Progenitor cell of endocrine pancreas (in vitro differentiated cells): ENCODE measurements around the gene EDIL3. TPM values are rescaled to one million over a fixed set of nuclear protein-coding genes. Genes with fewer than 3 reads are reported as not detected.
"Not testable (repeated sequence)": the region's sequence is repeated elsewhere in the genome, so short reads cannot be mapped to it uniquely, and the experiment has no call there.

Source experiments
- DNase-seq: peaks from one replicate; pipeline ENCODE4 v3.0.0; 2021; ENCODE audit warnings: low spot score; ENCODE audit not compliant: unreplicated experiment
- H3K27ac Mint-ChIP-seq: 2 replicates; pipeline ENCODE4 v1.8.0; 2021; ENCODE audit warnings: mild to moderate bottlenecking, moderate library complexity, mixed read lengths
- H3K27me3 Mint-ChIP-seq: 2 replicates; pipeline ENCODE4 v1.8.0; 2021; ENCODE audit warnings: mixed read lengths
- H3K36me3 Mint-ChIP-seq: 2 replicates; pipeline ENCODE4 v1.8.0; 2022; ENCODE audit warnings: mixed read lengths; ENCODE audit not compliant: insufficient read depth
- H3K4me1 Mint-ChIP-seq: 2 replicates; pipeline ENCODE4 v1.8.0; 2021; ENCODE audit warnings: low read depth, mixed read lengths
- H3K4me3 Mint-ChIP-seq: 2 replicates; pipeline ENCODE4 v1.8.0; 2021; ENCODE audit warnings: low read depth, mild to moderate bottlenecking, moderate library complexity, mixed read lengths
- H3K9me3 Mint-ChIP-seq: 2 replicates; pipeline ENCODE4 v1.8.0; 2021; ENCODE audit warnings: low read depth, mixed read lengths
- CTCF ChIP-seq: fragments of 200-600 bp; sonication (generic); IDR thresholded peaks from one replicate; pipeline ENCODE4 v1.5.0; 2021; ENCODE audit warnings: antibody characterized with exemption, mild to moderate bottlenecking; ENCODE audit not compliant: unreplicated experiment
- total RNA-seq: library from RNA; stranded (reverse); gene quantifications from 2 replicates; pipeline ENCODE4 v1.2.1, GENCODE V29; 2021

Gene EDIL3
- total RNA-seq, 1 donor from 2014 or later: 4.8 TPM

- Mint-ChIP-seq H3K4me3 (no peak overlapping the region), H3K9me3 (no peaks in the 10 kb centered on the region), H3K36me3 (no peaks in the 10 kb centered on the region)
These were observed 199.8 kb downstream of the EDIL3 start for GRCh38 chr5:84184857-84185256.

GRCh38 chr5:84181093-84181492 is 203.6 kb downstream of the EDIL3 start:
- Mint-ChIP-seq H3K27ac (no peak overlapping the region), H3K27me3 (peaks cover 3% of the 10 kb centered on the region), H3K4me3 (no peak overlapping the region), H3K4me1 (no peaks in the 10 kb centered on the region), H3K9me3 (no peaks in the 10 kb centered on the region), H3K36me3 (no peaks in the 10 kb centered on the region)
- TF ChIP-seq CTCF: no peak
- no peak for DNase-seq

More at GRCh38 chr5:84184857-84185256, 199.8 kb downstream of the EDIL3 start:
- no peak for DNase-seq
- Mint-ChIP-seq H3K27ac (no peak overlapping the region), H3K4me1 (no peaks in the 10 kb centered on the region), H3K27me3 (peaks cover 3% of the 10 kb centered on the region)
- no peak for TF ChIP-seq CTCF

GRCh38 chr5:84168841-84169240 is 215.8 kb downstream of the EDIL3 start:
- DNase-seq: no peak
- H3K27me3 Mint-ChIP-seq: no peaks in the 10 kb centered on the region
- H3K36me3 Mint-ChIP-seq: no peaks in the 10 kb centered on the region
- no peak for TF ChIP-seq CTCF
- no peak overlapping the region for H3K4me3 Mint-ChIP-seq
- H3K27ac Mint-ChIP-seq: no peak overlapping the region
- no peaks in the 10 kb centered on the region for H3K9me3 Mint-ChIP-seq
- no peaks in the 10 kb centered on the region for H3K4me1 Mint-ChIP-seq

- Mint-ChIP-seq H3K27ac (no peak overlapping the region), H3K27me3 (no peaks in the 10 kb centered on the region), H3K9me3 (no peaks in the 10 kb centered on the region), H3K36me3 (no peaks in the 10 kb centered on the region), H3K4me1 (no peaks in the 10 kb centered on the region), H3K4me3 (no peak overlapping the region)
- DNase-seq: no peak
- no peak for TF ChIP-seq CTCF
These were observed 221.0 kb downstream of the EDIL3 start for GRCh38 chr5:84163671-84164070.

GRCh38 chr5:84162695-84163094 is 222.0 kb downstream of the EDIL3 start:
- Mint-ChIP-seq H3K27me3 (no peaks in the 10 kb centered on the region), H3K27ac (no peak overlapping the region), H3K36me3 (no peaks in the 10 kb centered on the region), H3K4me1 (no peaks in the 10 kb centered on the region), H3K4me3 (no peak overlapping the region), H3K9me3 (no peaks in the 10 kb centered on the region)
- no peak for TF ChIP-seq CTCF
- DNase-seq: no peak

- DNase-seq, H3K36me3 Mint-ChIP-seq, H3K9me3 Mint-ChIP-seq, H3K27ac Mint-ChIP-seq, H3K4me1 Mint-ChIP-seq, H3K27me3 Mint-ChIP-seq, H3K4me3 Mint-ChIP-seq: not testable (repeated sequence)
These were observed 224.0 kb downstream of the EDIL3 start for GRCh38 chr5:84160650-84161049.
